Esophagus (tissue), 2 donors: Measurements from ENCODE around the gene TSR1. TPM values are rescaled to one million over a fixed set of nuclear protein-coding genes. Genes with fewer than 3 reads are reported as not detected.

Experiments
- H3K27ac ChIP-seq, 2 donors: one replicate each; pipeline ENCODE4 v1.5.1; 2013; ENCODE audit warnings: low read depth in 2 of 2, mild to moderate bottlenecking in 2 of 2, inconsistent platforms in 1 of 2, low read length in 1 of 2, moderate library complexity in 1 of 2
- H3K27me3 ChIP-seq, 2 donors: one replicate each; pipeline ENCODE4 v1.6.1; 2013; ENCODE audit warnings: low read length in 2 of 2, control low read depth in 1 of 2, mild to moderate bottlenecking in 1 of 2; ENCODE audit not compliant: insufficient read depth in 2 of 2, control insufficient read depth in 1 of 2
- H3K36me3 ChIP-seq, 2 donors: one replicate each; pipeline ENCODE4 v1.6.1; 2013; ENCODE audit warnings: low read length in 1 of 2; ENCODE audit not compliant: control insufficient read depth in 2 of 2, insufficient read depth in 2 of 2
- H3K4me1 ChIP-seq, 2 donors: one replicate each; pipeline ENCODE4 v1.6.1; 2013; ENCODE audit warnings: low read length in 1 of 2; ENCODE audit not compliant: control insufficient read depth in 2 of 2, insufficient read depth in 2 of 2
- H3K4me3 ChIP-seq, 2 donors: one replicate each; pipeline ENCODE4 v1.5.1; 2013; ENCODE audit warnings: low read length in 2 of 2, mild to moderate bottlenecking in 2 of 2, low read depth in 1 of 2, moderate library complexity in 1 of 2
- H3K9me3 ChIP-seq, 2 donors: one replicate each; pipeline ENCODE4 v1.6.1; 2013; ENCODE audit warnings: mild to moderate bottlenecking in 2 of 2, low read depth in 1 of 2, low read length in 1 of 2, moderate library complexity in 1 of 2; ENCODE audit not compliant: control insufficient read depth in 2 of 2, insufficient read depth in 1 of 2
- WGBS, 2 donors: extraction: QIAGEN DNeasy Blood & Tissue Kit; methylation state at CpG; one replicate each; pipeline ENCODE4 v1.1.7; 2013; 5-methylcytosine and 5-hydroxymethylcytosine counted together
- polyA plus RNA-seq, 2 donors: library from polyadenylated mRNA; stranded (reverse); fragments of 200-250 nt; gene quantifications; one replicate each; pipeline ENCODE4 v1.2.3, GENCODE V29; 2013
- donor health status: healthy with polysubstance abuse.
- donor health status: Bipolar disorder and iron deficiency.

The TSR1 gene
- polyA plus RNA-seq, 2 donors, result 15.9 to 19.3 TPM

DNA sequence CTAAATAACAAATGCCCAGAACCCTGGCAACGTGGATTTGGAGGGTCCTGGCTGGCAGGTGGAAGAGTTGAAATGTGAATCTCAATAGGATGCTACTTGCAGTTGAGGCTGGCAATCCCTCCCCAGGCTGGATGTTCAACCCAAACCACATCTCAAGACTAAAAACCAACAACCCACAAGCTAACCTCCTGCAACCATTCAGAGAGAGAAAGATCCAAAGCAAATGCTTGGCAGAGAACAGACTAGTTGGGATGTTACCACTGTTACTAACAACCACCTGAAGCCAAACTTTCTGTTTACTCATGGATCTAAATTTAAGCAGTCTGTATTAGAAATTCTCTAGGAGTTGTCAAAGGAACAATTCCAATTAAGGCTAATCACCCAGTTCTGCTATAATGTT, 60.5 kb downstream of the TSR1 start:
- no peak overlapping the region for H3K4me3 ChIP-seq
- H3K4me1 ChIP-seq, result no peaks in the 10 kb centered on the region
- peaks cover 3 to 13% of the 10 kb centered on the region in 2 donors for H3K36me3 ChIP-seq
- no peaks in the 10 kb centered on the region for H3K27me3 ChIP-seq
- H3K9me3 ChIP-seq, result no peaks in the 10 kb centered on the region
- 65 to 77% methylated on average over 1 of the region's 1 CpG for WGBS, 2 donors
- H3K27ac ChIP-seq, result no peak overlapping the region

DNA sequence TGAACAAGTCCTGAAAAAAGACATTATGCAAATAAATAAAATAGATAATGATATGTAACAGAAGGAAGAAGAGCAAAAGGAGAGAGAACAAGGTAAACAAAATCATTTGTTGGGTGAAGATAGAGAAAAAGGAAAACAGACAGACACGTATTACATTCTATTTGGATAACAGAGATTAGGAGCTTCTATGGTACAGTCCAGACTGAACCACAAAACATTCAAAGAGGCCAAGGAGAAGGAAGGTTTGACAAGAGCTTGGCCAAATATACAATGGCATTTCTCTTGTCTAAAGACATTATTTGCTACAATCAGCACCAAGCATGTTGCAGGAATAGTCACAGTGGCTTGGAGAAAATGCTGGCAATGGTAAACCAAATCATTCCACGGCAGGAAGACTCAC, 61.8 kb downstream of the TSR1 start:
- Histone ChIP-seq H3K4me3 (no peak overlapping the region), H3K27ac (no peak overlapping the region), H3K4me1 (no peaks in the 10 kb centered on the region), H3K36me3 (peaks cover 3 to 5% of the 10 kb centered on the region in 2 donors), H3K9me3 (no peaks in the 10 kb centered on the region), H3K27me3 (no peaks in the 10 kb centered on the region)
- 47 to 61% methylated on average over 2 of the region's 2 CpGs for WGBS, 2 donors

Other genes starting within 250 kb of the TSR1 start
- gene SMG6, start 32.7 kb downstream of the TSR1 start, polyA plus RNA-seq, result 10 to 100 TPM; 14.0 to 16.7 TPM
- 1 to 10 TPM; 2.1 to 4.5 TPM for gene SRR, start 32.5 kb downstream of the TSR1 start, polyA plus RNA-seq
- gene SGSM2, start 1.0 kb upstream of the TSR1 start, polyA plus RNA-seq, result 100 to 1,000 TPM in 1 of 2 donors, 10 to 100 TPM in 1; 51.6 to 149 TPM
- gene MNT, start 64.6 kb upstream of the TSR1 start, polyA plus RNA-seq, result 10 to 100 TPM in 1 of 2 donors, 1 to 10 TPM in 1; 9.9 to 14.6 TPM
- gene METTL16, start 175.4 kb upstream of the TSR1 start, polyA plus RNA-seq, result 10 to 100 TPM in 1 of 2 donors, 1 to 10 TPM in 1; 10.0 to 15.1 TPM